Esophagus (tissue), 2 donors: Measurements from ENCODE around the gene OAT. TPM values are rescaled to one million over a fixed set of nuclear protein-coding genes. Genes with fewer than 3 reads are reported as not detected.
A peak's percentile ranks its signal among the peaks of the same experiment; 100 is the strongest.

ENCODE experiments used
- H3K27ac ChIP-seq, 2 donors: one replicate each; pipeline ENCODE4 v1.5.1; 2013; ENCODE audit warnings: low read depth in 2 of 2, mild to moderate bottlenecking in 2 of 2, inconsistent platforms in 1 of 2, low read length in 1 of 2, moderate library complexity in 1 of 2
- H3K27me3 ChIP-seq, 2 donors: one replicate each; pipeline ENCODE4 v1.6.1; 2013; ENCODE audit warnings: low read length in 2 of 2, control low read depth in 1 of 2, mild to moderate bottlenecking in 1 of 2; ENCODE audit not compliant: insufficient read depth in 2 of 2, control insufficient read depth in 1 of 2
- H3K36me3 ChIP-seq, 2 donors: one replicate each; pipeline ENCODE4 v1.6.1; 2013; ENCODE audit warnings: low read length in 1 of 2; ENCODE audit not compliant: control insufficient read depth in 2 of 2, insufficient read depth in 2 of 2
- H3K4me1 ChIP-seq, 2 donors: one replicate each; pipeline ENCODE4 v1.6.1; 2013; ENCODE audit warnings: low read length in 1 of 2; ENCODE audit not compliant: control insufficient read depth in 2 of 2, insufficient read depth in 2 of 2
- H3K4me3 ChIP-seq, 2 donors: one replicate each; pipeline ENCODE4 v1.5.1; 2013; ENCODE audit warnings: low read length in 2 of 2, mild to moderate bottlenecking in 2 of 2, low read depth in 1 of 2, moderate library complexity in 1 of 2
- H3K9me3 ChIP-seq, 2 donors: one replicate each; pipeline ENCODE4 v1.6.1; 2013; ENCODE audit warnings: mild to moderate bottlenecking in 2 of 2, low read depth in 1 of 2, low read length in 1 of 2, moderate library complexity in 1 of 2; ENCODE audit not compliant: control insufficient read depth in 2 of 2, insufficient read depth in 1 of 2
- WGBS, 2 donors: extraction: QIAGEN DNeasy Blood & Tissue Kit; methylation state at CpG; one replicate each; pipeline ENCODE4 v1.1.7; 2013; 5-methylcytosine and 5-hydroxymethylcytosine counted together
- polyA plus RNA-seq, 2 donors: library from polyadenylated mRNA; stranded (reverse); fragments of 200-250 nt; gene quantifications; one replicate each; pipeline ENCODE4 v1.2.3, GENCODE V29; 2013
- donor health status: healthy with polysubstance abuse.
- donor health status: Bipolar disorder and iron deficiency.

Gene OAT
- 10 to 100 TPM; 46.3 to 99.7 TPM for polyA plus RNA-seq

- peak within 1 kb of the TSS; percentile 89 to 94 for H3K27ac ChIP-seq
- H3K4me3 ChIP-seq, result peak within 1 kb of the TSS; percentile 72 to 83
- WGBS, 2 donors, result 2% methylated on average over 57 to 70 of the region's 70 CpGs
- no peaks in the 10 kb centered on the region for H3K9me3 ChIP-seq
- H3K36me3 ChIP-seq, result no peaks in the 10 kb centered on the region
- H3K27me3 ChIP-seq, result no peaks in the 10 kb centered on the region
- H3K4me1 ChIP-seq, result no peaks in the 10 kb centered on the region
These were observed at the start of gene OAT for GRCh38 chr10:124418726-124419501. Gene OAT, minus strand, starts transcription at chr10:124418923. Its CDS starts 6,752 bp downstream, at chr10:124412171.

- H3K4me3 ChIP-seq, result no peak overlapping the region
- H3K27ac ChIP-seq, result no peak overlapping the region
- WGBS, 2 donors, result 86 to 93% methylated on average over 4 of the region's 4 CpGs
- H3K4me1 ChIP-seq, result peaks cover 0 to 7% of the 10 kb centered on the region in 2 donors
- H3K27me3 ChIP-seq, result no peaks in the 10 kb centered on the region
- H3K36me3 ChIP-seq, result peaks cover 0 to 3% of the 10 kb centered on the region in 2 donors
- H3K9me3 ChIP-seq, result no peaks in the 10 kb centered on the region
These were observed 48.4 kb upstream of the OAT start for GRCh38 chr10:124467165-124467564.

GRCh38 chr10:124465777-124466488 is 47.2 kb upstream of the OAT start:
- H3K27ac ChIP-seq, result no peak overlapping the region
- WGBS, 2 donors, result 78 to 79% methylated on average over 9 of the region's 9 CpGs
- no peak overlapping the region for H3K4me3 ChIP-seq
- H3K27me3 ChIP-seq, result no peaks in the 10 kb centered on the region
- H3K4me1 ChIP-seq, result peaks cover 0 to 8% of the 10 kb centered on the region in 2 donors
- H3K9me3 ChIP-seq, result no peaks in the 10 kb centered on the region
- H3K36me3 ChIP-seq, result peaks cover 0 to 3% of the 10 kb centered on the region in 2 donors

GRCh38 chr10:124465003-124465776 is 46.5 kb upstream of the OAT start:
- Histone ChIP-seq H3K4me3 (no peak overlapping the region), H3K9me3 (no peaks in the 10 kb centered on the region), H3K36me3 (peaks cover 0 to 3% of the 10 kb centered on the region in 2 donors), H3K27ac (no peak overlapping the region), H3K4me1 (peaks cover 0 to 8% of the 10 kb centered on the region in 2 donors), H3K27me3 (no peaks in the 10 kb centered on the region)
- 69 to 78% methylated on average over 17 of the region's 17 CpGs for WGBS, 2 donors

- H3K9me3 ChIP-seq, result no peaks in the 10 kb centered on the region
- no peaks in the 10 kb centered on the region for H3K36me3 ChIP-seq
- 88 to 90% methylated on average over 9 of the region's 9 CpGs for WGBS, 2 donors
- H3K4me3 ChIP-seq, result no peak overlapping the region
- H3K27me3 ChIP-seq, result no peaks in the 10 kb centered on the region
- H3K4me1 ChIP-seq, result peaks cover 0 to 10% of the 10 kb centered on the region in 2 donors
- H3K27ac ChIP-seq, result no peak overlapping the region
These were observed 45.6 kb upstream of the OAT start for GRCh38 chr10:124464028-124464965.

- Histone ChIP-seq H3K27me3 (no peaks in the 10 kb centered on the region), H3K36me3 (no peaks in the 10 kb centered on the region), H3K27ac (peak overlapping the region in 1 of 2 donors; percentile 61), H3K4me3 (peak overlapping the region; percentile 69 to 95), H3K4me1 (peaks cover 0 to 10% of the 10 kb centered on the region in 2 donors), H3K9me3 (no peaks in the 10 kb centered on the region)
- 78 to 79% methylated on average over 8 of the region's 8 CpGs for WGBS, 2 donors
These were observed 43.6 kb upstream of the OAT start for GRCh38 chr10:124462348-124462695.

GRCh38 chr10:124461642-124462347 is 43.1 kb upstream of the OAT start, which contains the start of gene LHPP:
Gene LHPP, plus strand, starts transcription at chr10:124461823. Its CDS starts 40 bp downstream, at chr10:124461863.
- H3K27ac ChIP-seq, result peak within 1 kb of the TSS; percentile 88 to 93
- H3K27me3 ChIP-seq, result no peaks in the 10 kb centered on the region
- H3K36me3 ChIP-seq, result no peaks in the 10 kb centered on the region
- H3K9me3 ChIP-seq, result no peaks in the 10 kb centered on the region
- H3K4me1 ChIP-seq, result peaks cover 0 to 10% of the 10 kb centered on the region in 2 donors
- 1 to 2% methylated on average over 51 to 81 of the region's 81 CpGs for WGBS, 2 donors
- H3K4me3 ChIP-seq, result peak within 1 kb of the TSS; percentile 69 to 95

GRCh38 chr10:124460144-124460543 is 41.4 kb upstream of the OAT start:
- H3K27ac ChIP-seq, result no peak overlapping the region

More at GRCh38 chr10:124460144-124460543, 41.4 kb upstream of the OAT start:
- H3K27me3 ChIP-seq, result no peaks in the 10 kb centered on the region
- H3K9me3 ChIP-seq, result no peaks in the 10 kb centered on the region
- H3K4me1 ChIP-seq, result peaks cover 0 to 10% of the 10 kb centered on the region in 2 donors
- H3K4me3 ChIP-seq, result no peak overlapping the region
- 86 to 90% methylated on average over 5 of the region's 5 CpGs for WGBS, 2 donors
- H3K36me3 ChIP-seq, result no peaks in the 10 kb centered on the region
